IMR-90 (cell line): ENCODE data around the gene OTUD5. TPM values are rescaled to one million over a fixed set of nuclear protein-coding genes. Genes with fewer than 3 reads are reported as not detected.

Experiments used
- ATAC-seq: fragments of 200-7000 bp; cut with Tn5 transposase; 2 replicates; pipeline ENCODE4 v1.9.1; 2020; ENCODE audit warnings: low read depth, mild to moderate bottlenecking, moderate library complexity
- BruUV-seq: library from RNA; stranded (reverse); fragments of 400-500 nt; replicated peaks from 2 replicates; lab custom pipeline; 2021; lab: Mats Ljungman, UMichigan
- CTCF ChIA-PET: fragments of 300-600 bp; formaldehyde crosslinking; extraction: SDS; loops from one replicate; lab custom pipeline; 2021; ENCODE audit warnings: antibody characterized with exemption; lab: Yijun Ruan, JAX
- POLR2A ChIA-PET: fragments of 300-600 bp; sonication (Branson Sonifier 250); formaldehyde crosslinking; loops from one replicate; lab custom pipeline; 2022; ENCODE audit warnings: antibody characterized with exemption; ENCODE audit not compliant: unreplicated experiment; lab: Charles Lee
- DNase-seq: peaks from one replicate; pipeline ENCODE4 v3.0.0; 2013
- H2AFZ ChIP-seq: replicated peaks from 2 replicates; pipeline ENCODE3; 2013; ENCODE audit warnings: low read length, mild to moderate bottlenecking; ENCODE audit not compliant: poor library complexity
- H2AK5ac ChIP-seq: 2 replicates; pipeline ENCODE4 v1.6.1; 2013; ENCODE audit warnings: low read depth, low read length, inconsistent platforms
- H2AK9ac ChIP-seq: replicated peaks from 2 replicates; pipeline ENCODE3; 2013; ENCODE audit warnings: mild to moderate bottlenecking, low read depth, low read length, moderate library complexity; ENCODE audit not compliant: poor library complexity
- H2BK120ac ChIP-seq: 2 replicates; pipeline ENCODE4 v1.6.1; 2013; ENCODE audit warnings: low read depth, low read length, inconsistent platforms
- H2BK15ac ChIP-seq: 3 replicates; pipeline ENCODE4 v1.6.1; 2013; ENCODE audit warnings: low read depth, low read length, inconsistent platforms
- H2BK20ac ChIP-seq: 2 replicates; pipeline ENCODE4 v1.6.1; 2013; ENCODE audit warnings: low read depth, mild to moderate bottlenecking, inconsistent platforms, low read length, moderate library complexity
- H2BK5ac ChIP-seq: 2 replicates; pipeline ENCODE4 v1.6.1; 2013; ENCODE audit warnings: mild to moderate bottlenecking, low read depth, low read length, inconsistent platforms; ENCODE audit not compliant: poor library complexity, severe bottlenecking
- H3K14ac ChIP-seq: replicated peaks from 2 replicates; pipeline ENCODE4 v1.6.1; 2013; ENCODE audit warnings: low read depth, low read length, inconsistent platforms
- H3K18ac ChIP-seq: 2 replicates; pipeline ENCODE4 v1.6.1; 2013; ENCODE audit warnings: low read depth, low read length, control low read depth
- H3K23ac ChIP-seq: 2 replicates; pipeline ENCODE4 v1.6.1; 2013; ENCODE audit warnings: low read depth, low read length, inconsistent platforms
- H3K27ac ChIP-seq: 2 replicates; pipeline ENCODE4 v1.5.1; 2013; ENCODE audit warnings: mild to moderate bottlenecking, control low read depth, low read length; ENCODE audit not compliant: insufficient read depth
- H3K27me3 ChIP-seq: 2 replicates; pipeline ENCODE4 v1.6.1; 2013; ENCODE audit warnings: low read length; ENCODE audit not compliant: control insufficient read depth, insufficient read depth
- H3K36me3 ChIP-seq: 2 replicates; pipeline ENCODE4 v1.6.1; 2013; ENCODE audit warnings: low read length, mixed read lengths; ENCODE audit not compliant: control insufficient read depth, insufficient read depth
- H3K4ac ChIP-seq: 2 replicates; pipeline ENCODE4 v1.6.1; 2013; ENCODE audit warnings: low read depth, low read length, inconsistent platforms
- H3K4me1 ChIP-seq: 2 replicates; pipeline ENCODE4 v1.6.1; 2013; ENCODE audit warnings: low read length, mixed read lengths; ENCODE audit not compliant: control insufficient read depth, insufficient read depth
- H3K4me2 ChIP-seq: 2 replicates; pipeline ENCODE4 v1.6.1; 2013; ENCODE audit warnings: low read depth, mild to moderate bottlenecking, control low read depth, low read length, moderate library complexity
- H3K4me3 ChIP-seq: 2 replicates; pipeline ENCODE4 v1.5.1; 2013; ENCODE audit warnings: low read depth, mild to moderate bottlenecking, control low read depth, low read length, moderate library complexity; ENCODE audit not compliant: insufficient read depth
- H3K56ac ChIP-seq: 2 replicates; pipeline ENCODE4 v1.6.1; 2013; ENCODE audit warnings: low read length, inconsistent platforms; ENCODE audit not compliant: insufficient read depth; ENCODE audit errors: extremely low read depth
- H3K79me1 ChIP-seq, 2 experiments: 2 replicates each; pipeline ENCODE4 v1.6.1; 2013; ENCODE audit warnings: low read length in 2 of 2, inconsistent platforms in 1 of 2, low read depth in 1 of 2
- H3K9ac ChIP-seq: 2 replicates; pipeline ENCODE4 v1.6.1; 2013; ENCODE audit warnings: low read depth, low read length, control low read depth
- H3K9me1 ChIP-seq: 2 replicates; pipeline ENCODE4 v1.6.1; 2013; ENCODE audit warnings: low read length, inconsistent platforms; ENCODE audit not compliant: insufficient read depth
- H3K9me3 ChIP-seq: 2 replicates; pipeline ENCODE4 v1.6.1; 2013; ENCODE audit warnings: low read length; ENCODE audit not compliant: control insufficient read depth, insufficient read depth
- H4K20me1 ChIP-seq: 2 replicates; pipeline ENCODE4 v1.6.1; 2013; ENCODE audit warnings: low read length, inconsistent platforms; ENCODE audit not compliant: insufficient read depth
- H4K5ac ChIP-seq: 2 replicates; pipeline ENCODE4 v1.6.1; 2013; ENCODE audit warnings: mild to moderate bottlenecking, low read depth, low read length, control low read depth
- H4K8ac ChIP-seq, 2 experiments: 2 replicates each; pipeline ENCODE4 v1.6.1; 2013; ENCODE audit warnings: low read depth in 2 of 2, low read length in 2 of 2, control low read depth in 1 of 2, inconsistent platforms in 1 of 2
- H4K91ac ChIP-seq: 2 replicates; pipeline ENCODE4 v1.6.1; 2013; ENCODE audit warnings: low read depth, low read length, inconsistent platforms; ENCODE audit not compliant: insufficient read depth
- MAZ ChIP-seq: IDR thresholded peaks from 2 replicates; pipeline ENCODE4 v1.6.1; 2012; ENCODE audit warnings: low read depth, mild to moderate bottlenecking, low read length, improper control_type of control experiment, moderate library complexity, borderline replicate concordance
- SMC3 ChIP-seq: fragments of 150-350 bp; IDR thresholded peaks from 2 replicates; pipeline ENCODE4 v1.6.1; 2016; ENCODE audit warnings: low read depth, mild to moderate bottlenecking, antibody characterized with exemption, low read length, moderate library complexity
- WGBS, 2 experiments: methylation state at CpG; one replicate each; pipeline versions ENCODE4 v1.1.5 to v1.1.7; 2013; ENCODE audit warnings: missing lambda C conversion rate in 2 of 2; ENCODE audit not compliant: insufficient read length in 1 of 2; ENCODE audit errors: extremely low coverage in 2 of 2; 5-methylcytosine and 5-hydroxymethylcytosine counted together
- dilution Hi-C: fragments of 300-500 bp; cut with HindIII; formaldehyde crosslinking; loops from one replicate; pipeline ENCODE4 v1.14.3; 2018; ENCODE audit warnings: low sequenced_read_pairs; ENCODE audit not compliant: unreplicated experiment
- in situ Hi-C: fragments of 300-500 bp; cut with MboI; formaldehyde crosslinking; loops from 3 replicates; pipeline ENCODE4 v1.14.3; 2019; ENCODE audit warnings: low sequenced_read_pairs, inconsistent platforms, mixed read lengths
- intact Hi-C: fragments of 100-400 bp; cut with micrococcal nuclease; formaldehyde crosslinking; loops from 2 replicates; pipeline ENCODE4 v1.10.0; 2022
- polyA plus RNA-seq, 3 experiments: library from polyadenylated mRNA; depleted of rRNA; stranded (reverse); fragments of >200 nt; gene quantifications; 2 replicates each; pipeline ENCODE4 v1.2.3, GENCODE V29; 2012; ENCODE audit warnings: low replicate concordance in 1 of 3
- total RNA-seq: library from RNA; depleted of rRNA; stranded (reverse); fragments of >200 nt; gene quantifications from 2 replicates; pipeline ENCODE4 v1.2.3, GENCODE V29; 2012

The OTUD5 gene
- total and polyA plus RNA-seq, 2 of the 4 experiments (the other 2 are of a cell fraction): 30.6 to 50.4 TPM

DNA sequence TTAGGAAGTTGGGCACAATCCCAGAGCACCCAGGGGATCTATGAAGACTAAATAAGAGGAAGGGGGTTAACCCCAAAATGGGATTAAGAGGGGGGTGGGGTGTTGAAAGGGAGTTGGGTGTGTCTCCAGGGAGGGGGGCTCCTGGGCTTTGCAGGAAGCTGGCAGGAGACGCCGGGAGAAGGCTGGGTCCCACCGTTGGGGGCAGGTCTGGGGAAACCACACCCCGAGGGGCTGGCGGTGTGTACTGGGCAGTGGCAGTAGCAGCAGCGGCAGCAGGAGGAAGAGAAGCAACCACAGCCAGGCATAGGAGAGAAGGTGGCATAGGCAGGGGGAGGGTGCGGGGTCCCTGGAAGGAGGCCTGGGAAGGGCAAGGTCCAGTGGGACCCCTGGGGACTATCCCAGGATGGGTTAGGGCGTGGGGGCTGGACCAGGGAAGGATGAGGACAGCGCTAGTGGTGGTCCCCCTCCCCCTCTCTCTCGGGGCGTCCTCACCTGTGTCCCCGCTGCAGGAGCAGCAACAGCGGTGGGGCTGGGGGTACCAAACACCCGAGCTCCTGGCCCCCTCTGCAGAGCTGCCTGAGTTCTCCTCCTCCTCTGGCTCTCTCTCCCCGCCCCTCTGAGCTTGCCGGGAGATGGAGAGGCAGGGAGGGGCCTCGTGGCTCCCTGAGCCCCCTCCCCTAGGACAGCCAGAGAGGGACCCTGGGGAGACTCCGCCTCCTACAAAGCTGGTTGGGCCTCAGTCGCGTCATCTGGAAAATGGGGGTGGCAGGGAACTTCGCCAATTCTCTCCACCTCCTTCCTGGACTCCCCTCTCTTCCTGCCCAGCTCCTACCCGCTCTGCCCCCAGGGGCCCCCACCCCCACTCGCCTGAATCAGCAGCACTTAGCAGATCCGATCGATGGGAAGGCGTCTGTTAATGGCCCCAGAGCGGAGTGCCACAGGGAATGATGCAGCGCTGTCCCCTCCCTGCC, 14.1 kb upstream of the OTUD5 start, which contains the start of gene KCND1:
KCND1 (minus strand) TSS at position 596 of the 971 bp plus-strand sequence. CDS start 1,573 bp downstream, outside the sequence.
- H4K91ac ChIP-seq: no peak within 1 kb of the TSS
- H4K8ac ChIP-seq: peak within 1 kb of the TSS in 1 of 2 experiments; percentile 1; a peak in 1 of 4 replicates
- H4K20me1 ChIP-seq: no peaks in the 10 kb centered on the region
- no peaks in the 10 kb centered on the region for H3K9me1 ChIP-seq
- 0 out of 2 replicates have a peak, but pooled peaks cover 2% of the 10 kb centered on the region for H3K9me3 ChIP-seq
- peak; percentile 46 for DNase-seq
- 28% methylated on average over 6 of the region's 28 CpGs; no CpG with 5 or more reads in 1 of the 2 experiments for WGBS, 2 experiments
- no peak within 1 kb of the TSS for H3K56ac ChIP-seq
- no peak within 1 kb of the TSS for H2BK120ac ChIP-seq
- no peak within 1 kb of the TSS for H3K23ac ChIP-seq
- dilution Hi-C loops (no loop called here), intact Hi-C loops (loop anchor here (1.0 kb wide), 1 partner anchor 72 kb away; the partner anchor contains the start of gene TFE3), in situ Hi-C loops (loop anchor here (25.0 kb wide), 1 partner anchor 91 kb away; the partner anchor contains the start of genes CCDC120 and PRAF2)
- H3K4me2 ChIP-seq: peak within 1 kb of the TSS; percentile 86
- H3K4ac ChIP-seq: no peak within 1 kb of the TSS
- no peak within 1 kb of the TSS for H3K14ac ChIP-seq
- peak within 1 kb of the TSS; percentile 46 for H4K5ac ChIP-seq
- CTCF ChIA-PET: interaction anchor here (0.6 to 1.3 kb wide), 4 partner anchors 10 to 230 kb away, joined by 3 to 4 read pairs (median 4); no protein-coding TSS in a partner anchor
- POLR2A ChIA-PET: interaction anchor here (0.6 kb wide), 1 partner anchor 13 kb away, joined by 3 read pairs; no protein-coding TSS in a partner anchor
- 0 out of 2 replicates have a peak within 1 kb of the TSS, but pooled peaks have one; percentile 5 for H3K27ac ChIP-seq
- peak within 1 kb of the TSS; percentile 3 for H2AFZ ChIP-seq
- H2AK5ac ChIP-seq: peak within 1 kb of the TSS; percentile 45; the same call in 1 of the 2 replicates
- peak within 1 kb of the TSS; percentile 66 for H3K9ac ChIP-seq
- no peak within 1 kb of the TSS for H2BK15ac ChIP-seq
- TF ChIP-seq MAZ: peak; percentile 4; the same call in 1 of the 2 replicates
- TF ChIP-seq SMC3: no peak
- BruUV-seq: no TSS peak
- peaks cover 9% of the 10 kb centered on the region for H3K36me3 ChIP-seq
- H3K79me1 ChIP-seq: no peaks in the 10 kb centered on the region
- H3K18ac ChIP-seq: peak within 1 kb of the TSS; percentile 27; the same call in 1 of the 2 replicates
- no peak within 1 kb of the TSS for H2BK5ac ChIP-seq
- peak within 1 kb of the TSS; percentile 3 for H2AK9ac ChIP-seq
- H3K4me3 ChIP-seq: peak within 1 kb of the TSS; percentile 50
- H3K27me3 ChIP-seq: no peaks in the 10 kb centered on the region
- H2BK20ac ChIP-seq: no peak within 1 kb of the TSS
- ATAC-seq: peak; percentile 70
- H3K4me1 ChIP-seq: peaks cover 4% of the 10 kb centered on the region; the same call in 1 of the 2 replicates
